Esophagus squamous epithelium (tissue), 5 donors: ENCODE measurements around the gene ASZ1. TPM values are rescaled to one million over a fixed set of nuclear protein-coding genes. Genes with fewer than 3 reads are reported as not detected.

Experiments
- DNase-seq: peaks from one replicate; lab custom pipeline; 2025; lab: John Stamatoyannopoulos, UW
- H3K27ac ChIP-seq, 4 donors: fragments of 200-600 bp; sonication (generic); one replicate each; pipeline ENCODE4 v1.5.1; 2016 to 2019; ENCODE audit warnings: mild to moderate bottlenecking in 1 of 4
- H3K27me3 ChIP-seq, 4 donors: fragments of 200-600 bp; sonication (generic); 1 replicate in 3 of 4; 2 replicates in 1 of 4; pipeline versions ENCODE4 v1.5.1 to v1.6.0; 2017 to 2021; ENCODE audit warnings: antibody characterized with exemption in 1 of 4
- H3K36me3 ChIP-seq, 3 donors: fragments of 200-600 bp; sonication (generic); one replicate each; pipeline ENCODE4 v1.5.1; 2016 to 2019
- H3K4me1 ChIP-seq, 3 donors: fragments of 200-600 bp; sonication (generic); one replicate each; pipeline ENCODE4 v1.5.1; 2017 to 2019
- H3K4me3 ChIP-seq, 4 donors: fragments of 200-600 bp; sonication (generic); 1 replicate in 3 of 4; 2 replicates in 1 of 4; pipeline ENCODE4 v1.5.1; 2016 to 2019; ENCODE audit warnings: mild to moderate bottlenecking in 2 of 4, moderate library complexity in 1 of 4
- H3K9me3 ChIP-seq, 3 donors: fragments of 200-600 bp; sonication (generic); one replicate each; pipeline ENCODE4 v1.5.1; 2016 to 2019
- CTCF ChIP-seq, 6 experiments: fragments of 450-650 bp in 4 of 6; fragments of 200-600 bp in 2 of 6; sonication (generic) in 2 of 6; IDR thresholded peaks; one replicate each; pipeline ENCODE4 v1.5.1; 2016 to 2019; ENCODE audit warnings: antibody characterized with exemption in 6 of 6, mild to moderate bottlenecking in 4 of 6, moderate library complexity in 4 of 6
- POLR2A ChIP-seq, 4 donors: fragments of 450-650 bp; IDR thresholded peaks; one replicate each; pipeline ENCODE4 v1.6.1; 2017; ENCODE audit warnings: antibody characterized with exemption in 4 of 4, mild to moderate bottlenecking in 4 of 4, moderate library complexity in 3 of 4
- WGBS, 2 donors: methylation state at CpG; one replicate each; pipeline ENCODE4 v1.1.5; 2018; 5-methylcytosine and 5-hydroxymethylcytosine counted together
- intact Hi-C: fragments of 100-400 bp; cut with DNase I; formaldehyde crosslinking; loops from one replicate; pipeline ENCODE4 v1.15.0; 2022
- total RNA-seq, 4 donors: library from RNA; depleted of rRNA; stranded (reverse); fragments of >200 nt; gene quantifications; one replicate each; pipeline ENCODE4 v1.1.0, GENCODE V29; 2016
- donor health status: DM: yes; HTN: yes; CAD: no.

Gene ASZ1
- total RNA-seq, 4 donors from 2014 or later: not detected

GRCh38 chr7:117383483-117384189, 43.7 kb downstream of the ASZ1 start:
- no peak for DNase-seq
- Histone ChIP-seq H3K9me3 (no peaks in the 10 kb centered on the region), H3K4me1 (no peaks in the 10 kb centered on the region), H3K27me3 (no peaks in the 10 kb centered on the region), H3K36me3 (no peaks in the 10 kb centered on the region), H3K27ac (no peak overlapping the region), H3K4me3 (no peak overlapping the region)
- 78 to 85% methylated on average over 3 of the region's 3 CpGs for WGBS, 2 donors
- TF ChIP-seq POLR2A (IDR thresholded peaks at IDR 0.05) (no peak), CTCF (IDR thresholded peaks at IDR 0.05) (no peak)
- intact Hi-C loops: loop anchor here (10.0 kb wide), 1 partner anchor 169 kb away; no protein-coding TSS in a partner anchor

- DNase-seq: no peak
- H3K36me3 ChIP-seq: no peaks in the 10 kb centered on the region
- H3K27me3 ChIP-seq: no peaks in the 10 kb centered on the region
- intact Hi-C loops: loop anchor here (10.0 kb wide), 1 partner anchor 168 kb away; no protein-coding TSS in a partner anchor
- no peaks in the 10 kb centered on the region for H3K4me1 ChIP-seq
- H3K9me3 ChIP-seq: no peaks in the 10 kb centered on the region
- no peak overlapping the region for H3K4me3 ChIP-seq
- no peak overlapping the region for H3K27ac ChIP-seq
- WGBS, 2 donors: 67 to 72% methylated on average over 2 of the region's 2 CpGs
- no peak for TF ChIP-seq CTCF (IDR thresholded peaks at IDR 0.05)
- no peak for TF ChIP-seq POLR2A (IDR thresholded peaks at IDR 0.05)
Measured at GRCh38 chr7:117383046-117383445, 44.2 kb downstream of the ASZ1 start.

GRCh38 chr7:117381362-117381761, 45.9 kb downstream of the ASZ1 start:
- H3K27ac ChIP-seq: no peak overlapping the region
- H3K27me3 ChIP-seq: peaks cover 0 to under 1% (median 0%) of the 10 kb centered on the region in 4 donors
- H3K36me3 ChIP-seq: no peaks in the 10 kb centered on the region
- no peak for DNase-seq
- H3K9me3 ChIP-seq: no peaks in the 10 kb centered on the region
- no peaks in the 10 kb centered on the region for H3K4me1 ChIP-seq
- no peak overlapping the region for H3K4me3 ChIP-seq
- TF ChIP-seq POLR2A (IDR thresholded peaks at IDR 0.05): no peak
- TF ChIP-seq CTCF (IDR thresholded peaks at IDR 0.05): no peak
- intact Hi-C loops: loop anchor here (10.0 kb wide), 1 partner anchor 167 kb away; no protein-coding TSS in a partner anchor

GRCh38 chr7:117375380-117375779, 51.9 kb downstream of the ASZ1 start:
- H3K27me3 ChIP-seq: peaks cover 0 to 6% (median 0%) of the 10 kb centered on the region in 4 donors
- no peaks in the 10 kb centered on the region for H3K9me3 ChIP-seq
- DNase-seq: no peak
- 54 to 82% methylated on average over 2 of the region's 2 CpGs for WGBS, 2 donors
- no peak overlapping the region for H3K27ac ChIP-seq
- no peaks in the 10 kb centered on the region for H3K4me1 ChIP-seq
- H3K4me3 ChIP-seq: no peak overlapping the region
- TF ChIP-seq POLR2A (IDR thresholded peaks at IDR 0.05) (no peak), CTCF (IDR thresholded peaks at IDR 0.05) (no peak)
- intact Hi-C loops: no loop called here
- H3K36me3 ChIP-seq: no peaks in the 10 kb centered on the region

GRCh38 chr7:117372073-117372472, 55.2 kb downstream of the ASZ1 start:
- Histone ChIP-seq H3K36me3 (no peaks in the 10 kb centered on the region), H3K27me3 (peaks cover 0 to 6% (median 0%) of the 10 kb centered on the region in 4 donors), H3K4me1 (no peaks in the 10 kb centered on the region), H3K4me3 (no peak overlapping the region), H3K27ac (no peak overlapping the region), H3K9me3 (no peaks in the 10 kb centered on the region)
- intact Hi-C loops: no loop called here
- DNase-seq: no peak
- WGBS, 2 donors: 75 to 95% methylated on average over 1 of the region's 1 CpG
- TF ChIP-seq CTCF (IDR thresholded peaks at IDR 0.05) (no peak), POLR2A (IDR thresholded peaks at IDR 0.05) (no peak)
